HG03558 (cell line): ENCODE measurements around the gene GARS1.
"Not testable (repeated sequence)": the region's sequence is repeated elsewhere in the genome, so short reads cannot be mapped to it uniquely, and the experiment has no call there.

Experiments
- ATAC-seq: cut with Tn5 transposase; IDR thresholded peaks from one replicate; pipeline ENCODE4 v1.9.1; 2021; ENCODE audit warnings: moderate number of reproducible peaks; ENCODE audit not compliant: unreplicated experiment; ENCODE audit errors: extremely low read depth

Gene GARS1

GRCh38 chr7:30570238-30570637 lies 24.4 kb upstream of the GARS1 start:
- not testable (repeated sequence) for ATAC-seq

- no peak for ATAC-seq
Observed at GRCh38 chr7:30572212-30572841, 22.4 kb upstream of the GARS1 start.

GRCh38 chr7:30575910-30576309 lies 18.8 kb upstream of the GARS1 start:
- no peak for ATAC-seq

- no peak for ATAC-seq
Observed at GRCh38 chr7:30583181-30583580, 11.5 kb upstream of the GARS1 start.

GRCh38 chr7:30584415-30584814 lies 10.3 kb upstream of the GARS1 start:
- ATAC-seq, result no peak

- no peak for ATAC-seq
Observed at GRCh38 chr7:30584965-30585364, 9.7 kb upstream of the GARS1 start.

- no peak for ATAC-seq
Observed at GRCh38 chr7:30585675-30586074, 9.0 kb upstream of the GARS1 start.

GRCh38 chr7:30587547-30587946 lies 7.1 kb upstream of the GARS1 start:
- not testable (repeated sequence) for ATAC-seq

GRCh38 chr7:30589111-30589510 lies 5.6 kb upstream of the GARS1 start:
- no peak for ATAC-seq

GRCh38 chr7:30594048-30594539 lies 584 bp upstream of the GARS1 start:
- ATAC-seq, result peak; percentile 3

GRCh38 chr7:30595436-30596013 lies 847 bp downstream of the GARS1 start:
- no peak for ATAC-seq

GRCh38 chr7:30596014-30596641 lies 1.4 kb downstream of the GARS1 start:
- ATAC-seq, result no peak

- ATAC-seq, result no peak
Observed at GRCh38 chr7:30596721-30597120, 2.0 kb downstream of the GARS1 start.

- ATAC-seq, result no peak
Observed at GRCh38 chr7:30598121-30598876, 3.6 kb downstream of the GARS1 start.

GRCh38 chr7:30604901-30605300 lies 10.2 kb downstream of the GARS1 start:
- no peak for ATAC-seq

- no peak for ATAC-seq
Observed at GRCh38 chr7:30605832-30606231, 11.2 kb downstream of the GARS1 start.

- ATAC-seq, result no peak
Observed at GRCh38 chr7:30612658-30613265, 18.1 kb downstream of the GARS1 start.

GRCh38 chr7:30613366-30614325 lies 19.0 kb downstream of the GARS1 start:
- no peak for ATAC-seq

- no peak for ATAC-seq
Observed at GRCh38 chr7:30616318-30616717, 21.6 kb downstream of the GARS1 start.
